Neutrophil (primary cell): Measurements from ENCODE around the gene INSYN2B.

Source experiments
- H3K27ac ChIP-seq: fragments of 200-600 bp; sonication (generic); 2 replicates; pipeline ENCODE4 v1.5.1; 2016; ENCODE audit warnings: mild to moderate bottlenecking, moderate library complexity
- H3K27me3 ChIP-seq: fragments of 200-600 bp; sonication (generic); 2 replicates; pipeline ENCODE4 v1.6.0; 2016; ENCODE audit warnings: mild to moderate bottlenecking
- H3K36me3 ChIP-seq: fragments of 200-600 bp; sonication (generic); 2 replicates; pipeline ENCODE4 v1.5.1; 2017
- H3K4me1 ChIP-seq, 2 experiments: fragments of 200-600 bp in 1 of 2; sonication (generic) in 1 of 2; 1 replicate in 1 of 2; 2 replicates in 1 of 2; pipeline versions ENCODE4 v1.5.1 to v1.6.1; 2013 to 2016; ENCODE audit warnings: low read depth in 1 of 2, low read length in 1 of 2, mild to moderate bottlenecking in 1 of 2, moderate library complexity in 1 of 2; ENCODE audit not compliant: control insufficient read depth in 1 of 2, insufficient read depth in 1 of 2
- H3K4me3 ChIP-seq, 2 experiments: fragments of 200-600 bp in 1 of 2; sonication (generic) in 1 of 2; 1 replicate in 1 of 2; 2 replicates in 1 of 2; pipeline ENCODE4 v1.5.1; 2013 to 2016; ENCODE audit warnings: low read depth in 1 of 2, low read length in 1 of 2, mild to moderate bottlenecking in 1 of 2, moderate library complexity in 1 of 2
- H3K9me3 ChIP-seq: fragments of 200-600 bp; sonication (generic); 2 replicates; pipeline ENCODE4 v1.5.1; 2016
- CTCF ChIP-seq: fragments of 200-600 bp; sonication (generic); IDR thresholded peaks from 2 replicates; pipeline ENCODE4 v1.5.1; 2016; ENCODE audit warnings: antibody characterized with exemption

Gene INSYN2B

GRCh38 chr5:169897481-169897880 is 82.8 kb downstream of the INSYN2B start:
- Histone ChIP-seq H3K9me3 (no peaks in the 10 kb centered on the region), H3K27ac (peak overlapping the region; percentile 6), H3K4me1 (no peaks in the 10 kb centered on the region), H3K36me3 (peaks cover 11% of the 10 kb centered on the region), H3K4me3 (no peak overlapping the region), H3K27me3 (no peaks in the 10 kb centered on the region)
- TF ChIP-seq CTCF = no peak

GRCh38 chr5:169895926-169896325 is 84.4 kb downstream of the INSYN2B start:
- Histone ChIP-seq H3K27ac (no peak overlapping the region), H3K27me3 (no peaks in the 10 kb centered on the region), H3K4me1 (no peaks in the 10 kb centered on the region), H3K4me3 (no peak overlapping the region), H3K36me3 (peaks cover 14% of the 10 kb centered on the region), H3K9me3 (no peaks in the 10 kb centered on the region)
- TF ChIP-seq CTCF = no peak

GRCh38 chr5:169893571-169893970 is 86.7 kb downstream of the INSYN2B start:
- no peak for TF ChIP-seq CTCF
- Histone ChIP-seq H3K4me1 (no peaks in the 10 kb centered on the region), H3K27me3 (no peaks in the 10 kb centered on the region), H3K36me3 (peaks cover 14% of the 10 kb centered on the region), H3K27ac (no peak overlapping the region), H3K9me3 (no peaks in the 10 kb centered on the region), H3K4me3 (no peak overlapping the region)

GRCh38 chr5:169893010-169893409 is 87.3 kb downstream of the INSYN2B start:
- Histone ChIP-seq H3K27ac (peak overlapping the region; percentile 53), H3K4me3 (no peak overlapping the region), H3K27me3 (no peaks in the 10 kb centered on the region), H3K4me1 (no peaks in the 10 kb centered on the region), H3K9me3 (no peaks in the 10 kb centered on the region), H3K36me3 (peaks cover 14% of the 10 kb centered on the region)
- TF ChIP-seq CTCF = no peak

GRCh38 chr5:169889572-169889971 is 90.7 kb downstream of the INSYN2B start:
- Histone ChIP-seq H3K4me3 (no peak overlapping the region), H3K4me1 (no peaks in the 10 kb centered on the region), H3K27ac (no peak overlapping the region), H3K36me3 (peaks cover 7% of the 10 kb centered on the region), H3K27me3 (no peaks in the 10 kb centered on the region), H3K9me3 (no peaks in the 10 kb centered on the region)
- TF ChIP-seq CTCF = no peak

- no peaks in the 10 kb centered on the region for H3K36me3 ChIP-seq
- no peak overlapping the region for H3K27ac ChIP-seq
- no peaks in the 10 kb centered on the region for H3K9me3 ChIP-seq
- no peaks in the 10 kb centered on the region for H3K27me3 ChIP-seq
- no peak overlapping the region for H3K4me3 ChIP-seq
- no peak for TF ChIP-seq CTCF
- peaks cover 9 to 21% of the 10 kb centered on the region in 2 experiments for H3K4me1 ChIP-seq
Observed at GRCh38 chr5:169886677-169887076, 93.6 kb downstream of the INSYN2B start.
